ENCODE data around the gene ANKRD30BL.
A peak's percentile ranks its signal among the peaks of the same experiment; 100 is the strongest.
"Not testable (repeated sequence)": the region's sequence is repeated elsewhere in the genome, so short reads cannot be mapped to it uniquely, and the experiment has no call there.

The ANKRD30BL gene, protein sequence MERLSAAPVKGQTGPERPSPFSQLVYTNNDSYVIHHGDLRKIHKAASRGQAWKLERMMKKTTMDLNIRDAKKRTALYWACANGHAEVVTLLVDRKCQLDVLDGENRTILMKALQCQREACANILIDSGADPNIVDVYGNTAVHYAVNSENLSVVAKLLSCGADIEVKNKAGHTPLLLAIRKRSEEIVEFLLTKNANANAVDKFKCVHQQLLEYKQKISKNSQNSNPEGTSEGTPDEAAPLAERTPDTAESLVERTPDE

DNA sequence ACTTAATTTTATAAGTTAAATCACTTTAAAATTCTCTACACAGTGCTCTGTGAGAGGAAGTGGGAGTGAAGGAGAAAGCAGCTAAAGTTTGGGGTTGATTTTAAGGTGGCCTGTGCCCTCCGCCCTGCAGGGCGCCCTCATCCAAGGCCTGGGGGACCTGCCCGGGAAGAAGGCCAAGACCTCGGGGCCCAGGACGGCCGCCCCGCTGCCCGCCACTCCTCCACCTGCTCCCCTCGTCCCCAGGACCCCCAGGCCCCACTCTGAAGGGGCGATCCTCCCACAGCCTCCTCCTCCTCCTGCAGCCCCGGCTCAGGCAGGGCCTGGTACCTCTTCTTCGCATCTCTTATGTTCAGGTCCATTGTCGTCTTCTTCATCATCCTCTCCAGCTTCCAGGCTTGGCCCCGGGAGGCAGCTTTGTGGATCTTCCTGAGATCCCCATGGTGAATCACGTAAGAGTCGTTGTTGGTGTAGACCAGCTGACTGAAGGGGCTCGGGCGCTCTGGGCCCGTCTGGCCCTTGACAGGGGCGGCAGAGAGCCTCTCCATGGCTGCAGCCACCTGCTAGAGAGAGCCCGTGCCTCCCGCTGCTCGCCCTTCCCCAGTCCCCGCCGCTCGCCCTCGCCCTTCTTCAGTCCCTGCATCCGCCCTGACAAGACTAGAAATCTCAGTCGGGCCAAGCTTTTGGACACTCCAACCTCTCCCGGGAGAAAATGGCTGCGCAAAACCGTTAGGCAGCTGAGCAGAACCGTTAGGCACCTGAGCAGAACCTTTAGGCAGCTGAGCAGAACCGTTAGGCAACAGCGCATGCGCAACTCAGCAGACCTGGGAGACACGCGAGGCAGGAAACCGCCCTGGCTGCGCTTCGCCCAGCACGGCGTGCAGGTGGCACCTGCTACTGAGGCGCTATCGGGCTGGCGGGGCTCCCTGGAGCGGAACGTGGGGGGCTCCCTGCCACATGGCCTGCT is at the start of gene ANKRD30BL:
Gene ANKRD30BL, minus strand, starts transcription at position 792 of the 964 bp plus-strand sequence. Its CDS starts 247 bp downstream, at position 545.
- not testable (repeated sequence) for DNase-seq

GRCh38 chr2:132202866-132203265 is 41.1 kb upstream of the ANKRD30BL start:
- DNase-seq: not testable (repeated sequence)

GRCh38 chr2:132192854-132193253 is 31.1 kb upstream of the ANKRD30BL start:
- DNase-seq: not testable (repeated sequence)

DNA sequence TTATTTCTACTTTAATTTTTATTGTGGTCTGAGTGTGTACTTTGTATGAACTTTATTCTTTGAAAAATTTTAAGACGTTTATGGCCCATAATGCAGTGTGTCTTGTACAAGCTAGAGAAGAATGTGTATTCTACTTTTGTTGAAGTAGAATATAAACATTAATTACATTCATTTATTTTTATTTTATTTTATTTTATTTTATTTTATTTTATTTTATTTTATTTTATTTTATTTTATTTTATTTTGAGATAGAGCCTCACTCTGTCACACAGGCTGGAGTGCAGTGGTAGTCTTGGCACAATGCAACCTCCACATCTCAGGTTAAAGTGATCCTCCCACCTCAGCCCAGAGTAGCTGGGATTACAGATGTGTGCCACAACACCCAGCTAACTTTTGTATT is 5.3 kb upstream of the ANKRD30BL start:
- DNase-seq: not testable (repeated sequence)

- DNase-seq: not testable (repeated sequence)
These were observed 441 bp upstream of the ANKRD30BL start for GRCh38 chr2:132162125-132162660.

DNA sequence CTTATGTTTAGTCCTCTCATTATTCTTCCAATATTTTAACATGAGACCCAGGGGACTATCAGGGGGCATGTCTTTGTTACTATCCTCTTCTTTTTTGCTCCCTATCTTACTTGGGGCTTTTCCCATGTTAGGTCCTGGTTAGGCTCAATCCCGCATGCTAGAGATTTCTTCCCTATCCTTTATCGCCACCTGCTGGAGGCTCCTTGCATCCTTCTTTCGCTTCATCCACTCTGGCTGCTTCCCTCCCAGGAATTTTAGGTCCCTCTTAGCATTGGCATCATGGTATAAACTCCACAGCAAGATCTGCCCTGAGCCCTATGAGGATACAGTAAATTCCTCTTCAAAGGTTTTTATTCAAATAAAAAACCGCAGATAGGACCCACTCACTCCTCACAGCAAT is 15.0 kb downstream of the ANKRD30BL start:
- peak in 1 of 2 donors; percentile 2 for DNase-seq

Measured in CD4-positive, alpha-beta T cell treated with Interleukin-4 for 1 hour (primary cell).